SK-N-SH (cell line): ENCODE measurements around the gene NFIA. TPM values are rescaled to one million over a fixed set of nuclear protein-coding genes. Genes with fewer than 3 reads are reported as not detected.

Source experiments
- CTCF ChIA-PET: fragments of 300-600, 350-600 bp; formaldehyde crosslinking; extraction: SDS; loops from one replicate; lab custom pipeline; 2021; lab: Yijun Ruan, JAX
- POLR2A ChIA-PET: fragments of 350-600 bp; sonication (Branson Sonifier 250); formaldehyde crosslinking; extraction: SDS; loops from one replicate; lab custom pipeline; 2020; ENCODE audit warnings: antibody characterized with exemption, inconsistent platforms; lab: Yijun Ruan, JAX
- DNase-seq: peaks from one replicate; pipeline ENCODE4 v3.0.0; 2012
- H2AFZ ChIP-seq: fragments of 200-600 bp; sonication (generic); 2 replicates; pipeline ENCODE4 v1.8.1; 2016; ENCODE audit warnings: antibody characterized with exemption, mild to moderate bottlenecking, low read depth
- H3F3A ChIP-seq: fragments of 200-600 bp; sonication (generic); replicated peaks from 2 replicates; pipeline ENCODE3; 2016; ENCODE audit warnings: antibody characterized with exemption, mild to moderate bottlenecking; ENCODE audit not compliant: insufficient read depth
- H3K27ac ChIP-seq, 2 experiments: fragments of 200-500 bp in 1 of 2; fragments of 200-600 bp in 1 of 2; sonication (Bioruptor generic) in 1 of 2; sonication (generic), shearing (Covaris generic) in 1 of 2; 2 replicates each; pipeline versions ENCODE4 v1.5.1 to v1.6.1; 2014 to 2016; ENCODE audit warnings: low read depth in 2 of 2, inconsistent platforms in 1 of 2, low read length in 1 of 2, mild to moderate bottlenecking in 1 of 2, mixed read lengths in 1 of 2
- H3K27me3 ChIP-seq: fragments of 200-600 bp; sonication (generic), shearing (Covaris generic); 2 replicates; pipeline ENCODE4 v1.6.1; 2016; ENCODE audit warnings: mixed run types; ENCODE audit not compliant: insufficient read depth
- H3K36me3 ChIP-seq, 2 experiments: fragments of 200-500 bp in 1 of 2; fragments of 200-600 bp in 1 of 2; sonication (Bioruptor generic) in 1 of 2; sonication (generic) in 1 of 2; replicated peaks in 1 of 2; 2 replicates each; pipeline versions ENCODE3 to v1.5.1; 2014 to 2016; ENCODE audit warnings: low read length in 1 of 2, mild to moderate bottlenecking in 1 of 2; ENCODE audit not compliant: insufficient read depth in 2 of 2, control insufficient read depth in 1 of 2
- H3K4me1 ChIP-seq, 2 experiments: fragments of 200-500 bp in 1 of 2; fragments of 200-600 bp in 1 of 2; sonication (Bioruptor generic) in 1 of 2; sonication (generic), shearing (Covaris generic) in 1 of 2; 2 replicates each; pipeline versions ENCODE4 v1.5.1 to v1.6.1; 2014 to 2016; ENCODE audit warnings: low read depth in 1 of 2, low read length in 1 of 2, mixed run types in 1 of 2; ENCODE audit not compliant: insufficient read depth in 2 of 2, control insufficient read depth in 1 of 2
- H3K4me2 ChIP-seq: fragments of 200-600 bp; sonication (generic), shearing (Covaris generic); 2 replicates; pipeline ENCODE4 v1.6.1; 2017; ENCODE audit warnings: mixed run types
- H3K4me3 ChIP-seq, 2 experiments: fragments of 200-500 bp in 1 of 2; fragments of 200-600 bp in 1 of 2; sonication (Bioruptor generic) in 1 of 2; sonication (generic), shearing (Covaris generic) in 1 of 2; 2 replicates each; pipeline versions ENCODE4 v1.5.1 to v1.8.1; 2014 to 2016; ENCODE audit warnings: low read depth in 2 of 2, inconsistent platforms in 1 of 2, low read length in 1 of 2, mild to moderate bottlenecking in 1 of 2, mixed read lengths in 1 of 2, moderate library complexity in 1 of 2
- H3K79me2 ChIP-seq: fragments of 200-600 bp; sonication (generic); 2 replicates; pipeline ENCODE4 v1.8.1; 2017; ENCODE audit warnings: mild to moderate bottlenecking; ENCODE audit not compliant: insufficient read depth
- H3K9ac ChIP-seq: fragments of 200-600 bp; sonication (generic); 2 replicates; pipeline ENCODE4 v1.6.1; 2017; ENCODE audit warnings: mixed run types
- H3K9me2 ChIP-seq: fragments of 200-600 bp; sonication (generic); 2 replicates; pipeline ENCODE4 v1.6.1; 2017; ENCODE audit warnings: mixed run types
- H3K9me3 ChIP-seq: fragments of 200-600 bp; sonication (generic); 2 replicates; pipeline ENCODE4 v1.6.1; 2017; ENCODE audit warnings: mixed run types, mild to moderate bottlenecking, moderate library complexity
- H4K20me1 ChIP-seq: fragments of 200-600 bp; sonication (generic); 2 replicates; pipeline ENCODE4 v1.6.1; 2017; ENCODE audit warnings: mild to moderate bottlenecking, mixed run types; ENCODE audit not compliant: insufficient read depth
- CHD2 ChIP-seq: fragments of 150-350 bp; IDR thresholded peaks from 2 replicates; pipeline ENCODE4 v1.6.1; 2018; ENCODE audit warnings: low read length; ENCODE audit not compliant: partially characterized antibody
- EP300 ChIP-seq, 2 experiments: IDR thresholded peaks; 2 replicates each; pipeline versions ENCODE4 v1.4.0 to v1.6.1; 2012; ENCODE audit warnings: borderline replicate concordance in 1 of 2, low read depth in 1 of 2, low read length in 1 of 2
- FOXJ3 ChIP-seq: sonication (generic); formaldehyde crosslinking; IDR thresholded peaks from 2 replicates; pipeline ENCODE4 v1.5.1; 2020; ENCODE audit warnings: mild to moderate bottlenecking, missing genetic modification reagents
- FOXM1 ChIP-seq: IDR thresholded peaks from 2 replicates; pipeline ENCODE4 v1.4.0; 2012; ENCODE audit warnings: low read depth, mild to moderate bottlenecking
- JUND ChIP-seq: IDR thresholded peaks from 2 replicates; pipeline ENCODE4 v1.4.0; 2012
- MXI1 ChIP-seq: IDR thresholded peaks from 2 replicates; pipeline ENCODE4 v1.6.1; 2012; ENCODE audit warnings: mild to moderate bottlenecking, low read depth, low read length, improper control_type of control experiment
- POLR2AphosphoS5 ChIP-seq: IDR thresholded peaks from 2 replicates; pipeline ENCODE4 v1.6.1; 2012; ENCODE audit warnings: low read depth, low read length
- RAD21 ChIP-seq: IDR thresholded peaks from 2 replicates; pipeline ENCODE4 v1.6.1; 2012; ENCODE audit warnings: mild to moderate bottlenecking, low read length
- RFX5 ChIP-seq: IDR thresholded peaks from 2 replicates; pipeline ENCODE4 v1.6.1; 2012; ENCODE audit warnings: mild to moderate bottlenecking, improper control_type of control experiment, low read length
- RXRA ChIP-seq: IDR thresholded peaks from 2 replicates; pipeline ENCODE4 v1.4.0; 2012; ENCODE audit warnings: low read depth, mild to moderate bottlenecking, borderline replicate concordance
- SMC3 ChIP-seq: IDR thresholded peaks from 2 replicates; pipeline ENCODE4 v1.6.1; 2012; ENCODE audit warnings: low read depth, low read length, improper control_type of control experiment
- TEAD4 ChIP-seq: IDR thresholded peaks from 2 replicates; pipeline ENCODE4 v1.4.0; 2012; ENCODE audit warnings: mild to moderate bottlenecking, borderline replicate concordance; ENCODE audit not compliant: insufficient read depth
- YY1 ChIP-seq: IDR thresholded peaks from 2 replicates; pipeline ENCODE4 v1.4.0; 2012; ENCODE audit warnings: low read depth, mild to moderate bottlenecking
- WGBS: methylation state at CpG from one replicate; pipeline ENCODE4 v1.1.6; 2017; ENCODE audit warnings: low lambda C conversion rate; 5-methylcytosine and 5-hydroxymethylcytosine counted together
- polyA plus RNA-seq, 3 experiments: library from polyadenylated mRNA; depleted of rRNA; stranded (reverse); fragments of >200 nt; gene quantifications; 2 replicates each; pipeline ENCODE4 v1.2.3, GENCODE V29; 2012
- TF ChIP-seq, protein P1 (sequence below): IDR thresholded peaks from 2 replicates; pipeline ENCODE4 v1.4.0; 2012; ENCODE audit warnings: low read depth
- TF ChIP-seq, protein P2 (sequence below): IDR thresholded peaks from 2 replicates; pipeline ENCODE4 v1.4.0; 2012; ENCODE audit warnings: low read depth, borderline replicate concordance
- TF ChIP-seq, protein P3 (sequence below): fragments of 200-600 bp; sonication (generic); IDR thresholded peaks from 2 replicates; pipeline ENCODE4 v1.6.1; 2017; ENCODE audit warnings: antibody characterized with exemption, mild to moderate bottlenecking, moderate library complexity
- TF ChIP-seq, protein P4 (sequence below): IDR thresholded peaks from 2 replicates; pipeline ENCODE4 v1.6.1; 2012; ENCODE audit warnings: mild to moderate bottlenecking, low read depth, low read length, moderate library complexity
- TF ChIP-seq, protein P5 (sequence below): IDR thresholded peaks from 2 replicates; pipeline ENCODE4; 2012

The NFIA gene
- polyA plus RNA-seq, 1 of the 3 experiments (the other 2 are of a cell fraction): 3.3 TPM

DNA sequence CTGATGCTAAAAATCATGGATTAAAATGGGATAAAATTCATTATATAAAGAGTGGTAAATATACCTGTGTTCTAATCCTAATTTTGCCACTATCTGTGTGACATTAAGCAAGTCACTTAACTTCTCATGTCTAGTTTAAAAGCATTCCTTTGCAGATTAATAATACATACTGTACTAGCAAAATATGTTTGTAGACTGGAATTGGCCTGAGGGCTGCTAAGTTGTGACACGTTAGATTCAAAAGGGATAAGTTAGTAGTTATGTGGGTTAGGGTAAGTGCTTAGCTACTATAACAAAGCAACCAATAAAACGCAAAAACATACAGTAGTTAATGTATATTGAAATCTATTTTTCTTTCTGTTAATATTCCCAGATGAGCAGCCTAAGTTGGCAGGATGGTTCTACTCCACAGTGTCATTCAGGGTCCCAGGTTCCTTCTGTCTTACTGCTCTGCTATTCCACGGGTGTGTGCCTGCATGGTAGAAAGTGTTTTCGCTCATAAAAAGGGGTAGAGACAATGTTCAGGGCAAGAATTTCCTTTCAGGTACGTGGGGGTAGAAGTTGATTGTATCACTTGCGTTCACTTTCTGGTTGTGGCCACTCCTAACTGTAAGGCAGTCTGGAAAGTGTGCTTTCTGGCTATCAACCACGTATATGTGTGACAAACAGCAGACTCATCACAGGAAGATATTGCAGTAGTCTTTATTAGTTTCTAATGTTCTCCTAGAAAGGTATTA lies 239.8 kb downstream of the NFIA start:
- Histone ChIP-seq H3K36me3 (no peaks in the 10 kb centered on the region), H3K79me2 (no peaks in the 10 kb centered on the region), H3K9me3 (no peaks in the 10 kb centered on the region; the same call in 1 of the 2 replicates), H3K4me2 (no peak overlapping the region), H3K9me2 (no peaks in the 10 kb centered on the region), H2AFZ (no peak overlapping the region), H3K9ac (no peak overlapping the region), H3K27ac (peak overlapping the region in 1 of 2 experiments; percentile 34; a peak in 1 of 4 replicates)
- POLR2A ChIA-PET: no interaction called here
- WGBS: 88% methylated on average over 7 of the region's 7 CpGs
- CTCF ChIA-PET: no interaction called here
- DNase-seq: no peak
- no peak for TF ChIP-seq JUND
- no peak for TF ChIP-seq CHD2
- no peak for TF ChIP-seq YY1
- TF ChIP-seq, protein P1, sequence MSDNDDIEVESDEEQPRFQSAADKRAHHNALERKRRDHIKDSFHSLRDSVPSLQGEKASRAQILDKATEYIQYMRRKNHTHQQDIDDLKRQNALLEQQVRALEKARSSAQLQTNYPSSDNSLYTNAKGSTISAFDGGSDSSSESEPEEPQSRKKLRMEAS: no peak
- no peak for TF ChIP-seq FOXM1
- TF ChIP-seq EP300 (IDR thresholded peaks at IDR 0.05; ENCODE audit: borderline replicate concordance in 1 of 2, low read depth in 1 of 2, low read length in 1 of 2): no peak
- no peak for TF ChIP-seq TEAD4
- TF ChIP-seq, protein P2, sequence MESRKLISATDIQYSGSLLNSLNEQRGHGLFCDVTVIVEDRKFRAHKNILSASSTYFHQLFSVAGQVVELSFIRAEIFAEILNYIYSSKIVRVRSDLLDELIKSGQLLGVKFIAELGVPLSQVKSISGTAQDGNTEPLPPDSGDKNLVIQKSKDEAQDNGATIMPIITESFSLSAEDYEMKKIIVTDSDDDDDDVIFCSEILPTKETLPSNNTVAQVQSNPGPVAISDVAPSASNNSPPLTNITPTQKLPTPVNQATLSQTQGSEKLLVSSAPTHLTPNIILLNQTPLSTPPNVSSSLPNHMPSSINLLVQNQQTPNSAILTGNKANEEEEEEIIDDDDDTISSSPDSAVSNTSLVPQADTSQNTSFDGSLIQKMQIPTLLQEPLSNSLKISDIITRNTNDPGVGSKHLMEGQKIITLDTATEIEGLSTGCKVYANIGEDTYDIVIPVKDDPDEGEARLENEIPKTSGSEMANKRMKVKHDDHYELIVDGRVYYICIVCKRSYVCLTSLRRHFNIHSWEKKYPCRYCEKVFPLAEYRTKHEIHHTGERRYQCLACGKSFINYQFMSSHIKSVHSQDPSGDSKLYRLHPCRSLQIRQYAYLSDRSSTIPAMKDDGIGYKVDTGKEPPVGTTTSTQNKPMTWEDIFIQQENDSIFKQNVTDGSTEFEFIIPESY: no peak
- no peak for TF ChIP-seq POLR2AphosphoS5
- TF ChIP-seq RFX5: no peak
- TF ChIP-seq RXRA: no peak
- TF ChIP-seq, protein P3, sequence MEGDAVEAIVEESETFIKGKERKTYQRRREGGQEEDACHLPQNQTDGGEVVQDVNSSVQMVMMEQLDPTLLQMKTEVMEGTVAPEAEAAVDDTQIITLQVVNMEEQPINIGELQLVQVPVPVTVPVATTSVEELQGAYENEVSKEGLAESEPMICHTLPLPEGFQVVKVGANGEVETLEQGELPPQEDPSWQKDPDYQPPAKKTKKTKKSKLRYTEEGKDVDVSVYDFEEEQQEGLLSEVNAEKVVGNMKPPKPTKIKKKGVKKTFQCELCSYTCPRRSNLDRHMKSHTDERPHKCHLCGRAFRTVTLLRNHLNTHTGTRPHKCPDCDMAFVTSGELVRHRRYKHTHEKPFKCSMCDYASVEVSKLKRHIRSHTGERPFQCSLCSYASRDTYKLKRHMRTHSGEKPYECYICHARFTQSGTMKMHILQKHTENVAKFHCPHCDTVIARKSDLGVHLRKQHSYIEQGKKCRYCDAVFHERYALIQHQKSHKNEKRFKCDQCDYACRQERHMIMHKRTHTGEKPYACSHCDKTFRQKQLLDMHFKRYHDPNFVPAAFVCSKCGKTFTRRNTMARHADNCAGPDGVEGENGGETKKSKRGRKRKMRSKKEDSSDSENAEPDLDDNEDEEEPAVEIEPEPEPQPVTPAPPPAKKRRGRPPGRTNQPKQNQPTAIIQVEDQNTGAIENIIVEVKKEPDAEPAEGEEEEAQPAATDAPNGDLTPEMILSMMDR: no peak
- TF ChIP-seq MXI1: no peak
- no peak for TF ChIP-seq SMC3
- no peak for TF ChIP-seq FOXJ3 (CRISPR knock-in tag)
- TF ChIP-seq, protein P4, sequence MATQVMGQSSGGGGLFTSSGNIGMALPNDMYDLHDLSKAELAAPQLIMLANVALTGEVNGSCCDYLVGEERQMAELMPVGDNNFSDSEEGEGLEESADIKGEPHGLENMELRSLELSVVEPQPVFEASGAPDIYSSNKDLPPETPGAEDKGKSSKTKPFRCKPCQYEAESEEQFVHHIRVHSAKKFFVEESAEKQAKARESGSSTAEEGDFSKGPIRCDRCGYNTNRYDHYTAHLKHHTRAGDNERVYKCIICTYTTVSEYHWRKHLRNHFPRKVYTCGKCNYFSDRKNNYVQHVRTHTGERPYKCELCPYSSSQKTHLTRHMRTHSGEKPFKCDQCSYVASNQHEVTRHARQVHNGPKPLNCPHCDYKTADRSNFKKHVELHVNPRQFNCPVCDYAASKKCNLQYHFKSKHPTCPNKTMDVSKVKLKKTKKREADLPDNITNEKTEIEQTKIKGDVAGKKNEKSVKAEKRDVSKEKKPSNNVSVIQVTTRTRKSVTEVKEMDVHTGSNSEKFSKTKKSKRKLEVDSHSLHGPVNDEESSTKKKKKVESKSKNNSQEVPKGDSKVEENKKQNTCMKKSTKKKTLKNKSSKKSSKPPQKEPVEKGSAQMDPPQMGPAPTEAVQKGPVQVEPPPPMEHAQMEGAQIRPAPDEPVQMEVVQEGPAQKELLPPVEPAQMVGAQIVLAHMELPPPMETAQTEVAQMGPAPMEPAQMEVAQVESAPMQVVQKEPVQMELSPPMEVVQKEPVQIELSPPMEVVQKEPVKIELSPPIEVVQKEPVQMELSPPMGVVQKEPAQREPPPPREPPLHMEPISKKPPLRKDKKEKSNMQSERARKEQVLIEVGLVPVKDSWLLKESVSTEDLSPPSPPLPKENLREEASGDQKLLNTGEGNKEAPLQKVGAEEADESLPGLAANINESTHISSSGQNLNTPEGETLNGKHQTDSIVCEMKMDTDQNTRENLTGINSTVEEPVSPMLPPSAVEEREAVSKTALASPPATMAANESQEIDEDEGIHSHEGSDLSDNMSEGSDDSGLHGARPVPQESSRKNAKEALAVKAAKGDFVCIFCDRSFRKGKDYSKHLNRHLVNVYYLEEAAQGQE: no peak
- no peak for TF ChIP-seq RAD21
- TF ChIP-seq, protein P5, sequence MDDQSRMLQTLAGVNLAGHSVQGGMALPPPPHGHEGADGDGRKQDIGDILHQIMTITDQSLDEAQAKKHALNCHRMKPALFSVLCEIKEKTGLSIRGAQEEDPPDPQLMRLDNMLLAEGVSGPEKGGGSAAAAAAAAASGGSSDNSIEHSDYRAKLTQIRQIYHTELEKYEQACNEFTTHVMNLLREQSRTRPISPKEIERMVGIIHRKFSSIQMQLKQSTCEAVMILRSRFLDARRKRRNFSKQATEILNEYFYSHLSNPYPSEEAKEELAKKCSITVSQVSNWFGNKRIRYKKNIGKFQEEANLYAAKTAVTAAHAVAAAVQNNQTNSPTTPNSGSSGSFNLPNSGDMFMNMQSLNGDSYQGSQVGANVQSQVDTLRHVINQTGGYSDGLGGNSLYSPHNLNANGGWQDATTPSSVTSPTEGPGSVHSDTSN: no peak
- TF ChIP-seq, all 33 proteins: peak for 0
- Histone ChIP-seq H3K27me3 (no peaks in the 10 kb centered on the region), H3K4me1 (peaks cover 16 to 34% of the 10 kb centered on the region in 2 experiments; a peak in 3 of 4 replicates), H4K20me1 (no peaks in the 10 kb centered on the region), H3K4me3 (no peak overlapping the region), H3F3A (no peaks in the 10 kb centered on the region)
